HuH-7.5 (cell line): ENCODE data around the gene MYOF.
"Not testable (repeated sequence)": the region's sequence is repeated elsewhere in the genome, so short reads cannot be mapped to it uniquely, and the experiment has no call there.

Source experiments
- DNase-seq: peaks from one replicate; pipeline ENCODE4 v3.0.0; 2011; ENCODE audit warnings: low spot score

The MYOF gene

DNA sequence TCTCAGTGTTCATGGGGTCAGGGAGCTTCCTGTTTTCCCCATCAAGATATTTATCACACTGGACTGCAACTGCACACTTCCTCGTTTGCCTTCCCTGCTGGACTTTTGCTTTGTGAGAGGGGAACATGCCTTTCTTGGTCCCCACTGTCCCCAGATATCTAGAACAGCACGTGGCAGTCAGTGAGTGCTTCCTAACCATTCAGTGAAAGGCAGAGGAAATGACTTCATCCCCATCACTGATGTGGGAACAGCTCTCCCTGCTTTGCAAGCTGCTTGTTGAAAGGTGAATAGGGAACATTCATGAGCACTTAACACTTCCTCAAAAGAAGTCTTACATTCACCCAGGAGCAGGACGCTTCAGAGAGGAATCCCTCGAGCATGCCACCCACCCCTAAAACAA lies 135.4 kb downstream of the MYOF start:
- no peak for DNase-seq

GRCh38 chr10:93346108-93346507 lies 136.0 kb downstream of the MYOF start:
- DNase-seq = no peak

DNA sequence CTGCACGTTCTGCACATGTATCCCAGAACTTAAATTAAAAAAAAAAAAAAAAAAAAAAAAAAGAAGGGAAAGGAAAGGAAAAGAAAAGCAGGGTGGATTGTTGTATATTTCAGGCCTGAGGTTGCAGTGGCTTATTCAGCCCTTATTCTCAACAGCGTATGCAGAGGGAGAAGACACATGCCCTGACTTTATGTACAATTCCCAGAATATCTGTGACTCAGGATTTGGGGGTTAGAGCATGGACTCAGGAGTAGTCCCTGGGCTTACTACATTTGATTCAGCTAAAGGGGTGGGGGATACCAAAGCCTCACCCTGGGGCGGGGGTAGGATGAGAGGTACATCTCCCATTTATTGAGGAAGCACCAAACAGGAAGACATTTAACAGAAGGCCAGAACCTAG lies 137.4 kb downstream of the MYOF start:
- no peak for DNase-seq

DNA sequence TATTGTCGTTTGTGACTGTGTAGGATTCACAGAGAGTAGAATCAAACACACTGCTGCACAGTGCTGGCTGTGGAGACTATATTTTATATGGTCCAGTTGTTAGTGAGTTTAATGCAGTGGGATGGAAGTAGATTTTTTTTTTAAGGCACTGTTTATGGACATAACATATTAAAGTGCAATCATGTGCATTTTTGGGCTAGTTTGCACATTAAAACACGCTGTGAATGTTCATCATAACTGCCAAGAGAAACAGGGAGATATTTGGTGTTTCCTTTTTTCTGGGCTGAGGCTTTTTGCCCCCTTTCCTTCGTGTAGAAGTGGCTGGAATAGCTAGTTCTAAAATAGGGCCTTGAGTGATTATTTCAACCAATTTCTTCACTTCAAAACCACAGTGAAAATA lies 139.2 kb downstream of the MYOF start:
- DNase-seq = no peak

- DNase-seq = no peak
These were observed 139.8 kb downstream of the MYOF start for GRCh38 chr10:93342366-93342765.

GRCh38 chr10:93337309-93337721 lies 144.8 kb downstream of the MYOF start:
- no peak for DNase-seq

DNA sequence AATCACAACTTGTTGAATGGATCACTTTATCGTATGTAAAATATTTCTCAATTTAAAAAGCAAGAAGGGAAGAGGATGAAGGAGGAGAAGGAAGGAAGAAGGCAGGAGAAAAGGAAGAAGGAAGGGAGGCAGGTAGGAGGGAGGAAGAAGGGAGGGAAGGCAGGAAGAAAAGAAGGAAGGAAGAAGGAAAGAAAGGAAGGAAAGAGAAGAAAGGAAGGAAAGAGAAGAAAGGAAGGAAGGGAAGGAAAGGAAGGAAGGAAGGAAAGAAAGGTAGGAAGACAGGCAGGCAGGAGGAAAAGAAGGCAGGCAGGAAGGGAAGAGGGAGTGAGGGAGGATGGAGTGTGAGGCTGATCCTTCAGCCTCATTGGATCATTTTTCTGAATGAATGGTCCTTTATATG lies 145.5 kb downstream of the MYOF start:
- DNase-seq = no peak

- no peak for DNase-seq
These were observed 146.0 kb downstream of the MYOF start for GRCh38 chr10:93336110-93336509.

DNA sequence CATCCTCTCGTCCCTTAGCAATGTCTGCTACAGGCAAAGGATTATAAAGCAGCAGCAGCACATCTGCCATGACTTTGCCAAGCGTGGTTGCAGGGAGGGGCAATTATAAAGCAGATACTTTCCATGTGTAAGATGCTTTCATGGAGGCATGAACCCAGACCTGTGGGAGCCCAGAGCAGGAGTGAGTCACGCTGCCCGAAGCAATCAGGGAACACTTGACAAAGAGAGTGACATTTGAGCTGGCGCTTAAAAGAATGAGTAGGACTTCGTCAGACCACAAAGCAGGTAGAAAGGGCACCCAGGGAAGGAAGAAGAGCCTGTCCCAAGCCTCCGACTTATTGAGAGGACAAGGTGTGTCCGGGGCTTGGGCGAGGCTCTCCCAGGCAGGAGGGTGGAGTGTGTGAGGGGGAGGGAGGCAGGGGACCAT lies 147.2 kb downstream of the MYOF start:
- DNase-seq = no peak

- DNase-seq = no peak
These were observed 148.0 kb downstream of the MYOF start for GRCh38 chr10:93334181-93334580.

- no peak for DNase-seq
These were observed 148.7 kb downstream of the MYOF start for GRCh38 chr10:93333278-93333978.

- no peak for DNase-seq
These were observed 151.3 kb downstream of the MYOF start for GRCh38 chr10:93330824-93331223.

- DNase-seq = no peak
These were observed 162.2 kb downstream of the MYOF start for GRCh38 chr10:93319896-93320295.

- DNase-seq = no peak
These were observed 163.0 kb downstream of the MYOF start for GRCh38 chr10:93319096-93319495.

DNA sequence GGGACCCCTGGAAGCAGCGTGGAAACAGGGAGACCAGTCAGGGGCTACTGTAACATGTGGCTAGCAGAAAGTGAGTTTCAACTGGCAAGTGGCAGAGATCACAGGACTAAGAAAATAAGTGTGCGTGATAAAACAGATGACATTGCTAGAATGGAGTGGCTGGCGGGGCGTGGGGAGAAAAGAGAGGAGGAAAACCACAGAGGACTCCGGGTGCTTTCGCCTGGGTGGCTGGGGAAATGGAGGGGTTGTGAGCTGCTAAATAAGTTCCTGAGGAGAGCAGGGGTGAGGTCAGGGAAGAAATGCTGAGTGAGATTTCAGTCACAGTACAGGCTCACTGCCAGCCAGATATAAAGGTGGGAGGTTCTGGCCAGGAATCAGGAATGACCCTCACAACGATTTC lies 166.9 kb downstream of the MYOF start:
- no peak for DNase-seq

- not testable (repeated sequence) for DNase-seq
These were observed 167.5 kb downstream of the MYOF start for GRCh38 chr10:93314656-93315055.

DNA sequence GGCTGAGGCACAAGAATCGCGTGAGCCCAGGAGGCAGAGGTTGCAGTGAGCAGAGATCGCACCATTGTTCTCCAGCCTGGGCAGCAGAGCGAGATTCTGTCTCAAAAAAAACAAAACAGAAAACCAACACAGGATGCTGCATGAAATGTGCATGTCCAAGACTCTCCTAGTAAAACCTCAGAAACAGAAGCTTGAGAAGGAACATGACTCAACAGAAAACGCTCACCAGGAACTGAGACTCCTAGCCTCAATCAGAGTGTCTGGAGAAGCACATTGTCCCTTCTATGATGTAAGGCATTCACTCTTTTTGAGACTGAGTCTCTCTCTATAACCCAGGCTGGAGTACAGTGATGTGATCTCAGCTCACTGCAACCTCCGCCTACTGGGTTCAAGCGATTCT lies 168.3 kb downstream of the MYOF start:
- DNase-seq = no peak

DNA sequence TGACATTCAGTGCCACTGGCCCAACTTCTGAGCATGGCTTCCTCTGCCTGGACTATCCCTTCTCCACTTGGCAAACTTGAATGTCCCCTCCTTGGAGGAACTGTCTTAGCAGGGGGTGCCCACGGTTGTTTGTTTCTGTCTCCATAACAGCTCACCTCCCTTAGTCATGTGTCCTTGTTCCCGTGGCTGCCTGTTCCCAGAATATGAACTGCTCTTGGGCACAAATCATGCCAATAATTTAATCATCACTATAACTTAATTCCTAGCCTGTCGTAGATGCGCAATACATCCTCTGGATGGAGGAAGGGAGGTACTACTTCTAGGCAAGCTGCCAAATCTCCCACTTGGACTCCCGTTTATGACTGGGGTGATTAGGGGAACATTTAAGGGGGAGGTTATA lies 173.1 kb downstream of the MYOF start:
- DNase-seq = no peak

- DNase-seq = no peak
These were observed 177.0 kb downstream of the MYOF start for GRCh38 chr10:93305122-93305521.

DNA sequence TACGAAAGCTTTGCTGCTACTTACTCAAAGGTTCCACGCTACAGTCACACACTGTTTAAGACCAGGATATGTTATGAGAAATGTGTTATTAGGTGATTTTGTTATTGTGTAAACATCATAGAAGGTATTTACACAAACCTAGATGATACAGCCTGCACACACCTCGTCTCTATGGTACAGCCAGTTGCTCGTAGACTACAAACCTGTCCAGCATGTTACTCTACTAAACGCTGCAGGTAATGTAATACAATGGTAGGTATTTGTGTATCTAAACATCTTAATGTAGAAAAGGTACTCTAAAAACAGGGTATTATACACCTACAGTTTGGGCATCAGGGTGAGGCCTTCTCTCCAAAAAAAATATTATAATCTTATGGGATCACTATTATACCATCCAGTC lies 181.2 kb downstream of the MYOF start:
- no peak for DNase-seq

GRCh38 chr10:93300288-93300917 lies 181.7 kb downstream of the MYOF start:
- no peak for DNase-seq

- DNase-seq = no peak
These were observed 182.4 kb downstream of the MYOF start for GRCh38 chr10:93299606-93300287.

GRCh38 chr10:93299195-93299594 lies 182.9 kb downstream of the MYOF start:
- no peak for DNase-seq
